Activated CD4-positive, alpha-beta T cell treated with anti-CD3 and anti-CD28 coated beads, Interleukin-2, amount 50 U/mL, for 48 hours (primary cell): ENCODE results near the gene MKNK2.

Experiments used
- DNase-seq, 2 experiments: peaks; one replicate each; pipeline ENCODE4 v3.0.0-alpha.2; 2020

The MKNK2 gene

DNA sequence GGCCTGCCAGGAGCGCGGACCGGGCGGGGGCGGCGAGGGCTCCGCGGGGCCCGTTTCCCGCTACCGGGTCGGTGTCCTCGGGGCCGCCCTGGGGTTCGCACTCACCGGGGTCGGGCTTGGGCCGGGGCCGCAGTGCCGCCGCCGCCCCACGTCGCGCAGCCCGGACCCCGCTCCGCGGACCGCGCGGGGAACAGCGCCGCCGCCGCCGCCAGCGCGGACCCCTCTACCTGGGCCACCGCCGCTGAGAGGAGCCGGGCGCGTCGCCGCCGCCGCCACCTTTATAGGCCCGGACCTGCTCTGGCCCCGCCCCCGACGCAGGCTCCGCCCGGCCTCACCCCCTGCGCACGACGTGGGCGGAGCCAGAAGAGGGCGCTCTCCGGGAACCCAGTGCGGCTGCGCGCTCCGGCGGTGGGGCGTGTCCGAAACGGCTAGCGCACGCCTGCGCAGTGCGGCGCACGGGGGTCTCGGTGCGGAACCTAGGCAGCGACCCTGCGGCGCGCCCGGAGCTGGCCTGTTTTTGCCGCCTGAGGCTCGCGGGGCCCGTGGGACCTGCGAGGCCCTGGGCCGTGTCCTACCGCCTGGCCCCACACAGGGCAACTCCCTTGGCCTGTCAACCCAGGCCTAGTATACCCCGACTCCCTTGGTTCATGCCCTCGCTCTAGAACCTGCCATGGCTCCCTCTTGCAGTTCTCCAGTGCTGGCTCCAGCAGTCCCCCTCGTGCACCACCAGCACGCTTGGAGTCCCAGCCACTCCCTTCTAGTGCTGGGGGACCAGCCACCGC, at the start of gene MKNK2:
Gene MKNK2, minus strand, starts transcription at position 254 of the 782 bp plus-strand sequence. CDS start 393 bp downstream, outside the sequence.
- DNase-seq = peak; percentile 92 to 94

GRCh38 chr19:2100719-2101061, 49.6 kb upstream of the MKNK2 start:
- DNase-seq = no peak

- DNase-seq = no peak
Measured at GRCh38 chr19:2099937-2100718, 49.1 kb upstream of the MKNK2 start.

DNA sequence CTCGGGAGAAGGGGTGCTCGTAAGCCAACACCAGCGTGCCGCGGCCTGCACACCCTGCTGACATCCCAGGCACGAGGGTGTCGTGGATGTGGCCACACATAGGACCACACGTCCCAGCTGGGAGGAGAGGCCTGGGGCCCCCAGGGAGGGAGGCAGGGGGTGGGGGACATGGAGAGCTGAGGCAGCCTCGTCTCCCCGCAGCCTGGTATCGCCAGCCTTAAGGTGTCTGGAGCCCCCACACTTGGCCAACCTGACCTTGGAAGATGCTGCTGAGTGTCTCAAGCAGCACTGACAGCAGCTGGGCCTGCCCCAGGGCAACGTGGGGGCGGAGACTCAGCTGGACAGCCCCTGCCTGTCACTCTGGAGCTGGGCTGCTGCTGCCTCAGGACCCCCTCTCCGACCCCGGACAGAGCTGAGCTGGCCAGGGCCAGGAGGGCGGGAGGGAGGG, 48.0 kb upstream of the MKNK2 start:
- no peak for DNase-seq

- DNase-seq = no peak
Measured at GRCh38 chr19:2097886-2098327, 46.9 kb upstream of the MKNK2 start.

- peak; percentile 66 to 71 for DNase-seq
Measured at GRCh38 chr19:2097203-2097885, 46.3 kb upstream of the MKNK2 start.

- DNase-seq = peak; percentile 99 to 100
Measured at GRCh38 chr19:2096480-2097202, 45.6 kb upstream of the MKNK2 start, which contains the start of gene IZUMO4. Gene IZUMO4 (plus strand): TSS chr19:2096915. CDS start chr19:2096946, 31 bp downstream.

DNA sequence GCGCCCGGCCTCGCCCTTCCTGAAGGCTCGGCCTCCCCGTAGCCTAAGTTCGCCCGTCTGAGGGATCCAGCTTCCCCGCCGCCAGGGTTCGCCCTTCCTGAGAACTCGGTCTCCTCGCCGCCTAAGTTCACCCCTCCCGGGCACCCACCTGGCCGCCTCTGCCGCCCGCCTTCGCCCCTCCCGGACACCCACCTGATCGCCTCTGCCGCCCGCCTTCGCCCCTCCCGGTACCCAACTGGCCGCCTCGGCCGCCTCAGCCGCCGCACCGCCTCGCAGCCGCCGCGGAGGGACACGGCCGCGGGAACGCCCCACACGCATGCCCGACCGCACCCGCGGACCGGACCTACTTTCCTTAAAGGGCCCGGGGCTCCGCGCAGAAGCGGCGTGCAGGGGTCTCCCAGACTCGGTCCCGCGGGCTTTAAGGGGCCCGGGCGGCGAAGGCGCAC, 45.0 kb upstream of the MKNK2 start, which contains the start of gene MOB3A:
Gene MOB3A, minus strand, starts transcription at position 293 of the 446 bp plus-strand sequence. CDS start 17,766 bp downstream, outside the sequence.
- DNase-seq = peak; percentile 85 to 87

GRCh38 chr19:2091926-2092525, 41.0 kb upstream of the MKNK2 start:
- peak in 1 of 2 experiments; percentile 32 for DNase-seq

GRCh38 chr19:2089727-2090053, 38.6 kb upstream of the MKNK2 start:
- DNase-seq = no peak

DNA sequence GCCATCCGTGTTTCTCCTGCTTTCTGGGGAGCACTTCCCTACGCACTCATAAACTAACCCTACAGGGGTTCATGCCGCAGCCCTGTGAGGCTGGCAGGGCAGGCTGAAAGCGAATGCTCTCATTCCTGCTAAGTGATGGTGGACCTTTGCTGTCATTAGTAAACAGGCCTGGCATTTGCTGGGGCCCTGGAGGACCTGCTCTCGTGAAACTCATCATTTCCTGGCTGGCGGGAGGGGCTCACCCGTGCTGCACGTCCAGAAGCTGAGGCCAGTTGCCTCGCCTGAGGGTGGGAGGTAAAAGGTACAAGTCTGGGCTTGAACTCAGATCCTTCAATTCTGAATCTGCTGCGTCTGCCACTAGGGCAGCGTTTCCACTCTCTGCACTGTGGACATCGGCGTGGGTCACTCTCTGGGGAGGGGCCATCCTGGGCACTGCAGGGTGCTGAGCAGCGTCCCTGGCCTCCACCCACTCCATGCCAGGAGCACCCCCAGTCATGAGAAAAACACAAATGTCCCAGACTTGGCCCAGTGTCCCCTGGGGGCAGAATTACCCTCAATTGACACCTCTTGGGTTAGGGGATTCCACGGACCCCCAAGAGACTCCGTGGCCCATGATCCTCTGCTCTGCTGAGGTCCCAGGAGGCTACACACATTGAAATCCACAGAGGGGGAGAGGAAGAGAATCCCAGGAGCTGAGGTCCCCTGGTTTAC, 38.1 kb upstream of the MKNK2 start:
- peak in 1 of 2 experiments; percentile 48 for DNase-seq

GRCh38 chr19:2087621-2088100, 36.6 kb upstream of the MKNK2 start:
- peak in 1 of 2 experiments; percentile 44 for DNase-seq

DNA sequence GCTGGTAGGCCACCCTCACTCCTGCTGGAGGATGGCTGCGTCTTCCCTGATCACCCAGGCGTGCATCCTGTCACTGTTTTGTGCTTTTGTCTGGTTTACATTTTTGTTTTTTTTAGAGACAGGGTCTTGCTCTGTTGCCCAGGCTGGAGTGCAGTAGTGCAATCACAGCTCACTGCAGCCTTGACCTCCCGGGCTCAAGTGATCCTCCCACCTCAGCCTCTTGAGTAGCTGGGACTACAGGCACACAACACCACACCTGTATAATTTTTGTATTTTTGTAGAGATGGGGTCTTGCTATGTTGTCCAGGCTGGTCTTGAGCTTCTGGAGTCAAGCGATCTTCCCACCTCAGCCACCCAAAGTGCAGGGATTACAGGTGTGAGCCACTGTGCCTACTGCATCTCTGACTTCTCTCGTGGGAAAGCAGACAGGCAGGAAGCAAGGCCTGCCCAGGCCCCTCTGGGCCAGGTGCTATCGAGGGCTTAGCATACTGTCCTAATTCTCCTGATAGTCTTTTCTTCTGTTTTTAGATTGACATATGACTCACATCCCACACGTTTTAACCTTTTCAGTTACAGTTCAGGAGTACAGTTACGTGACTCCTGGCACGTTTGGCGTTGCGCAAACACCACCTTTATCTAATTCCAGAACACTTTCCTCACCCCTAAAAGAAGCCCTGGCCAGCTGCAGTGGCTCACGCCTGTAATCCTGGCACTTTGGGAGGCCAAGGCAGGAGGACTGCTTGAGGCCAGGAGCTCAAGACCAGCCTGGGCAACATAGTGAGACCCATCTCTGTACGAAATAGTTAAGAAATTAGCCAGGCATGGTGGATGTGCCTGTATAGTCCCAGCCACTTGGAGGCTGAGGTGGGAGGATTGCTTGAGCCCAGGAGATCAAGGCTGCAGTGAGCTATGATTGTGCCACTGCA, 35.9 kb upstream of the MKNK2 start:
- peak; percentile 79 to 84 for DNase-seq

GRCh38 chr19:2084993-2085720, 34.1 kb upstream of the MKNK2 start:
- peak; percentile 91 to 95 for DNase-seq

DNA sequence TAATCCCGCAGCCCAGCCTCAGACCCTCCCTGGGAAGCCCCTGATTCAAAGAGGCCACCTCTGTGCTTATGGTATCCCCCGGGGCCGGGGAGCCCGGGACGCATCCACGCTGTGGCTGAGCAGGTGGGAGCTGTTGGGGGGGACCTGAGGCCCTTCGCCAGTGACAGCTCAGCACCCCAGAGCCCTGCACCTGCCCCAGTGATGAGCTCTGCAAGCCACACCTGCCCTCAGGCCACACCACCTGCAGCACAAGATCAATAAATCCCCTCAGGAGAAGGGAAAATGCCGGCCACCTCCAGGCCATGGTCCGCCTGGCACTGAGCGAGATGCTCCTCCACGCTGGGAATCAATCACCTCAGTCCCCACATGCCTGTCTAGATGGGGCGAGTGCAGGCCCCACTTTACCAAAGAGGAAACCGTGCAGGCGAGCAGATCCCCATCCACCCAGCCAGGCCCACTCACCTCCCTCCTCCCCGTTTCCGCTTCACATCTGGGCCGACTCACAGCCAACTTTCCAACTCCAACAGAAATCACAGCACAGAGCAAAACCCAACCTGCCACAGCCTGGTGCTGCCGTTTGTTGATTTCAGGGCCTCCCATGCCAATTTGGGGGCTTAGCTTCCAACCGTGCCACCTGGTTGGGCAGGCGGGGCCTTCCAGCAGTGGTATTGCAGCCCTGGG, 32.3 kb upstream of the MKNK2 start:
- DNase-seq = peak; percentile 66 to 73

DNA sequence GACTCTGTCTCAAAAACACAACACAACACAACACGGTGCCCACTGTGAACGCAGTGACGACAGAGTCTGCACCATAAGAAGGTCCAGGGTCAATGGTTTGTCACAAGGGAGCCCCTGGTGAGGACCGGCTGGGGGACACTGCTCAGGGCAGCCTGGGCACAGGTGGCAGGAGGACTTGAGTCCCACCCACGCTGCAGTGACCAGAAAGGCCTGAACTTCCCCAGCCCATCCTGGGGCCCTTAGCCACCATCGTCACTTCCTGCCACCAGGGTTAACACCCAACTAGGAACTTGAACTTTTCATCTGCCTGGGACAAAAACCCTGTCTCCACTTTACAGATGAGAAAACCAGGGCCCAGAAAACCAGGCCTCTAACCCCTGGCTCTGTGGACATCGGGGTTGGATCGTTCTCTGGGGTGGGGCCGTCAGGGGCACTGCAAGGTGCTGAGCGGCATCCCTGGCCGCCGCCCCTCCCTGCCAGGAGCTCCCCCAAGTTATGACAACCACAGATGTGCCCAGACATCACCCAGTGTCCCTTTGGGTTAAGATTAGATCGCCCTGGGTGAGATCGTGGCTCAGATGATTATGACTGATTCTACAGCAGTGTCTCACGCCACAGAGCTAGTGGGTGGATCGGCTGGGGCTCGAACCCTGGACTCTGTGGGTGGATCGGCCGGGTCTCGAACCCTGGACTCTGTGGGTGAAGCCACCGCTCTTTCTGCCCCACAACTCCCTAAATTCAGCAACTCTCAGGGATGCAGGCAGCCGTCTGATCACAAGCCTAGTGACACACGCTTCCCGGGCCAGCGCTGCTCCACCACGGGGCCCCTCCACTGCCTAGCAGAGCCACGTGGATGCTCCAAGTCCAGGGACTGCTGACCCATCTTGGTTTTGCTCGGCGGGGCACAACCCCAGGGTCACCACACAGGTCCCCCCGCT, 31.1 kb upstream of the MKNK2 start:
- DNase-seq = peak; percentile 50 to 65

- no peak for DNase-seq
Measured at GRCh38 chr19:2080336-2080988, 29.4 kb upstream of the MKNK2 start.
